Right atrium auricular region (tissue), 2 donors: ENCODE results near the gene CEP128. TPM values are rescaled to one million over a fixed set of nuclear protein-coding genes. Genes with fewer than 3 reads are reported as not detected.

Experiments used
- DNase-seq: peaks from one replicate; pipeline ENCODE4 v3.0.0-alpha.2; 2019; ENCODE audit warnings: low spot score
- H3K27ac ChIP-seq, 2 donors: fragments of 200-600 bp; sonication (generic); 1 replicate in 1 of 2; 2 replicates in 1 of 2; pipeline ENCODE4 v1.5.1; 2016 to 2019
- H3K27me3 ChIP-seq, 2 donors: fragments of 200-600 bp; sonication (generic); one replicate each; pipeline versions ENCODE4 v1.5.1 to v1.6.0; 2017 to 2019
- H3K36me3 ChIP-seq: fragments of 200-600 bp; sonication (generic); one replicate; pipeline ENCODE4 v1.5.1; 2016
- H3K4me1 ChIP-seq, 2 donors: fragments of 200-600 bp; sonication (generic); one replicate each; pipeline versions ENCODE4 v1.5.1 to v1.6.0; 2017 to 2019
- H3K4me3 ChIP-seq, 2 donors: fragments of 200-600 bp; sonication (generic); 1 replicate in 1 of 2; 2 replicates in 1 of 2; pipeline ENCODE4 v1.5.1; 2017 to 2019; ENCODE audit warnings: mild to moderate bottlenecking in 1 of 2, moderate library complexity in 1 of 2
- H3K9me3 ChIP-seq, 2 donors: fragments of 200-600 bp; sonication (generic); one replicate each; pipeline ENCODE4 v1.5.1; 2019
- total RNA-seq, 2 donors: library from RNA; depleted of rRNA; stranded (reverse); fragments of >200 nt; gene quantifications; one replicate each; pipeline ENCODE4 v1.1.0, GENCODE V29; 2016
- TF ChIP-seq, protein P1 (sequence below), 2 donors: fragments of 200-600 bp; sonication (generic); IDR thresholded peaks; one replicate each; pipeline ENCODE4 v1.5.1; 2019; ENCODE audit warnings: antibody characterized with exemption in 2 of 2

The CEP128 gene
- total RNA-seq, 2 donors from 2014 or later: 1.3 to 2.7 TPM

DNA sequence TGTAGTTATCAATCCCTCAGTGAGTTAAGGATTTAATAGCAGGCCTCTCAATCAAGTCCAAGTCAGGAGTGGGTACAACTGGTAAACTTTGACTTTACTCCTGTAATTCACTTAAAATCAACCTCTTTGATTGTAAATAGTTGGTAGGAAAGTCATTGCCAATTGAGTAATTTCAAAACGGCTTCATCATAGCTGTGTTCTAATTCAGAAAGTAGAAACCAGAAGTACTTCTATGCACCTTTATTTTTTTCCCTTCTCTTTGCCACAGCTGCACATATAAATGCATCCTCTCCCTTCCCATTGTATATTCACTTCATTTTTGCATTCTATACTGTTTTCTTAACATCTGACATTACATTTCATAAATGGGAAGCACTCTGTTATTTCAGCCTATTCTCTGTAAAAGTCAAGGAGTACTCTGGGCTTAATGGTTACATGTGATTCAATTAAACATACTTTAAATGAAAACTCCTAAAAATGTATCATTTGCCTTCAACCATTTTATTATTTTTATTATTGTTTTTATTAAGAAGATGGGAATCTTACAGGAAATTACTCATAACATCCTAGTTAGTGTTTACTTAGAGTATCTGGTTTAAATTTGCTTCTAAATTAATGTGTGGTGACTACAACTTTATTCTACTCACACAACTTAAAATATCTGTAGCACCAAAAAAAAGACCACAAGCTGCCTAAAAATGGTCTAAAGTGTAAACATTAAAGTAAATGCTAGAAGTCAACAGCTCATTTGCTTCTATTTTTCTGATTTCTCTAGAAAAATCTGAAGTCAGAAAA lies 171.2 kb downstream of the CEP128 start:
- Histone ChIP-seq H3K36me3 (no peaks in the 10 kb centered on the region), H3K4me1 (no peaks in the 10 kb centered on the region), H3K27me3 (no peaks in the 10 kb centered on the region), H3K4me3 (no peak overlapping the region), H3K9me3 (no peaks in the 10 kb centered on the region), H3K27ac (no peak overlapping the region)
- DNase-seq: no peak
- TF ChIP-seq, protein P1, sequence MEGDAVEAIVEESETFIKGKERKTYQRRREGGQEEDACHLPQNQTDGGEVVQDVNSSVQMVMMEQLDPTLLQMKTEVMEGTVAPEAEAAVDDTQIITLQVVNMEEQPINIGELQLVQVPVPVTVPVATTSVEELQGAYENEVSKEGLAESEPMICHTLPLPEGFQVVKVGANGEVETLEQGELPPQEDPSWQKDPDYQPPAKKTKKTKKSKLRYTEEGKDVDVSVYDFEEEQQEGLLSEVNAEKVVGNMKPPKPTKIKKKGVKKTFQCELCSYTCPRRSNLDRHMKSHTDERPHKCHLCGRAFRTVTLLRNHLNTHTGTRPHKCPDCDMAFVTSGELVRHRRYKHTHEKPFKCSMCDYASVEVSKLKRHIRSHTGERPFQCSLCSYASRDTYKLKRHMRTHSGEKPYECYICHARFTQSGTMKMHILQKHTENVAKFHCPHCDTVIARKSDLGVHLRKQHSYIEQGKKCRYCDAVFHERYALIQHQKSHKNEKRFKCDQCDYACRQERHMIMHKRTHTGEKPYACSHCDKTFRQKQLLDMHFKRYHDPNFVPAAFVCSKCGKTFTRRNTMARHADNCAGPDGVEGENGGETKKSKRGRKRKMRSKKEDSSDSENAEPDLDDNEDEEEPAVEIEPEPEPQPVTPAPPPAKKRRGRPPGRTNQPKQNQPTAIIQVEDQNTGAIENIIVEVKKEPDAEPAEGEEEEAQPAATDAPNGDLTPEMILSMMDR (IDR thresholded peaks at IDR 0.05): no peak

GRCh38 chr14:80768646-80769045 lies 172.9 kb downstream of the CEP128 start:
- TF ChIP-seq, protein P1 (IDR thresholded peaks at IDR 0.05): no peak
- Histone ChIP-seq H3K36me3 (no peaks in the 10 kb centered on the region), H3K4me1 (no peaks in the 10 kb centered on the region), H3K4me3 (no peak overlapping the region), H3K9me3 (no peaks in the 10 kb centered on the region), H3K27me3 (no peaks in the 10 kb centered on the region), H3K27ac (no peak overlapping the region)
- no peak for DNase-seq

GRCh38 chr14:80764921-80765507 lies 176.5 kb downstream of the CEP128 start:
- TF ChIP-seq, protein P1 (IDR thresholded peaks at IDR 0.05): no peak
- Histone ChIP-seq H3K36me3 (no peaks in the 10 kb centered on the region), H3K27me3 (no peaks in the 10 kb centered on the region), H3K27ac (no peak overlapping the region), H3K4me3 (no peak overlapping the region), H3K9me3 (peaks cover 0 to 3% of the 10 kb centered on the region in 2 donors), H3K4me1 (no peaks in the 10 kb centered on the region)
- DNase-seq: no peak

- no peak for DNase-seq
- peaks cover 0 to 3% of the 10 kb centered on the region in 2 donors for H3K9me3 ChIP-seq
- H3K36me3 ChIP-seq: no peaks in the 10 kb centered on the region
- H3K27ac ChIP-seq: no peak overlapping the region
- H3K27me3 ChIP-seq: no peaks in the 10 kb centered on the region
- TF ChIP-seq, protein P1 (IDR thresholded peaks at IDR 0.05): no peak
- H3K4me3 ChIP-seq: no peak overlapping the region
- H3K4me1 ChIP-seq: no peaks in the 10 kb centered on the region
These were observed 177.0 kb downstream of the CEP128 start for GRCh38 chr14:80764496-80764895.

GRCh38 chr14:80762641-80763228 lies 178.8 kb downstream of the CEP128 start:
- TF ChIP-seq, protein P1 (IDR thresholded peaks at IDR 0.05): no peak
- no peak for DNase-seq
- Histone ChIP-seq H3K27me3 (no peaks in the 10 kb centered on the region), H3K9me3 (peaks cover 0 to 3% of the 10 kb centered on the region in 2 donors), H3K4me1 (no peaks in the 10 kb centered on the region), H3K36me3 (no peaks in the 10 kb centered on the region), H3K4me3 (no peak overlapping the region), H3K27ac (no peak overlapping the region)
